Hepatocyte (in vitro differentiated cells): Measurements from ENCODE around the gene ORC1. TPM values are rescaled to one million over a fixed set of nuclear protein-coding genes. Genes with fewer than 3 reads are reported as not detected.
A peak's percentile ranks its signal among the peaks of the same experiment; 100 is the strongest.

Experiments
- DNase-seq: peaks from one replicate; pipeline ENCODE4 v3.0.0-alpha.2; 2016; ENCODE audit warnings: low spot score
- H2AFZ ChIP-seq: fragments of 200-600 bp; sonication (generic); 2 replicates; pipeline ENCODE4 v1.6.0; 2016; ENCODE audit warnings: antibody characterized with exemption, mild to moderate bottlenecking
- H3K27ac ChIP-seq: fragments of 200-600 bp; sonication (generic); 2 replicates; pipeline ENCODE4 v1.5.1; 2016; ENCODE audit warnings: mild to moderate bottlenecking
- H3K27me3 ChIP-seq: fragments of 200-600 bp; sonication (generic); 2 replicates; pipeline ENCODE4 v1.6.1; 2016
- H3K36me3 ChIP-seq: fragments of 200-600 bp; sonication (generic); replicated peaks from 2 replicates; pipeline ENCODE4 v1.5.1; 2016; ENCODE audit warnings: low read depth; ENCODE audit not compliant: insufficient read depth
- H3K4me1 ChIP-seq: fragments of 200-600 bp; sonication (generic); 2 replicates; pipeline ENCODE4 v1.5.1; 2016; ENCODE audit warnings: mild to moderate bottlenecking, moderate library complexity; ENCODE audit not compliant: insufficient read depth
- H3K4me2 ChIP-seq: fragments of 200-600 bp; sonication (generic); 2 replicates; pipeline ENCODE4 v1.6.0; 2016
- H3K4me3 ChIP-seq: fragments of 200-600 bp; sonication (generic); 2 replicates; pipeline ENCODE4 v1.5.1; 2016; ENCODE audit warnings: mild to moderate bottlenecking
- H3K79me2 ChIP-seq: fragments of 200-600 bp; sonication (generic); 2 replicates; pipeline ENCODE4 v1.6.0; 2017; ENCODE audit warnings: mild to moderate bottlenecking
- H3K9me2 ChIP-seq: fragments of 200-600 bp; sonication (generic); replicated peaks from 2 replicates; pipeline ENCODE4 v1.6.0; 2017; ENCODE audit warnings: mild to moderate bottlenecking; ENCODE audit not compliant: insufficient read depth
- H3K9me3 ChIP-seq: fragments of 200-600 bp; sonication (generic); 2 replicates; pipeline ENCODE4 v1.5.1; 2016; ENCODE audit warnings: low read depth, mild to moderate bottlenecking
- H4K20me1 ChIP-seq: fragments of 200-600 bp; sonication (generic); 2 replicates; pipeline ENCODE4 v1.6.0; 2016; ENCODE audit warnings: mild to moderate bottlenecking; ENCODE audit not compliant: insufficient read depth, poor library complexity, severe bottlenecking
- CTCF ChIP-seq: fragments of 200-600 bp; sonication (generic); IDR thresholded peaks from 2 replicates; pipeline ENCODE4 v1.5.1; 2016; ENCODE audit warnings: antibody characterized with exemption, mild to moderate bottlenecking; ENCODE audit not compliant: poor library complexity
- EZH2 ChIP-seq: fragments of 200-600 bp; sonication (generic); IDR thresholded peaks from 2 replicates; pipeline ENCODE4 v1.6.1; 2016; ENCODE audit warnings: antibody characterized with exemption, mild to moderate bottlenecking, borderline replicate concordance
- EZH2phosphoT487 ChIP-seq: fragments of 200-600 bp; sonication (generic); IDR thresholded peaks from one replicate; pipeline ENCODE4 v1.6.1; 2018; ENCODE audit warnings: antibody characterized with exemption, mild to moderate bottlenecking, low read depth, moderate library complexity; ENCODE audit not compliant: unreplicated experiment, severe bottlenecking
- WGBS: methylation state at CpG from one replicate; pipeline ENCODE4 v1.1.6; 2016; ENCODE audit warnings: low lambda C conversion rate; ENCODE audit errors: missing lambda C conversion rate; 5-methylcytosine and 5-hydroxymethylcytosine counted together
- polyA plus RNA-seq: library from polyadenylated mRNA; unstranded; fragments of >200 nt; fragmentation: Nextera tagmentation; extraction: Ambion mirVana; gene quantifications from 2 replicates; pipeline ENCODE4 v1.2.1, GENCODE V29; 2016
- total RNA-seq: library from RNA; depleted of rRNA; stranded (reverse); fragments of >200 nt; gene quantifications from 2 replicates; pipeline ENCODE4 v1.2.3, GENCODE V29; 2014

The ORC1 gene
- total and polyA plus RNA-seq, 2 experiments from 2014 or later = 1.3 to 2.6 TPM

GRCh38 chr1:52414942-52415341, 10.7 kb upstream of the ORC1 start:
- H3K27me3 ChIP-seq = no peaks in the 10 kb centered on the region
- no peaks in the 10 kb centered on the region for H3K9me3 ChIP-seq
- no peaks in the 10 kb centered on the region for H3K79me2 ChIP-seq
- H3K4me3 ChIP-seq = no peak overlapping the region
- no peaks in the 10 kb centered on the region for H3K9me2 ChIP-seq
- DNase-seq = no peak
- peaks cover 10% of the 10 kb centered on the region for H3K36me3 ChIP-seq
- H3K27ac ChIP-seq = no peak overlapping the region
- H3K4me1 ChIP-seq = no peaks in the 10 kb centered on the region
- no peaks in the 10 kb centered on the region for H4K20me1 ChIP-seq
- H2AFZ ChIP-seq = no peak overlapping the region
- H3K4me2 ChIP-seq = no peak overlapping the region
- TF ChIP-seq CTCF = no peak
- TF ChIP-seq EZH2phosphoT487 = no peak
- no peak for TF ChIP-seq EZH2

- Histone ChIP-seq H3K9me3 (no peaks in the 10 kb centered on the region), H3K4me2 (no peak overlapping the region), H3K4me1 (no peaks in the 10 kb centered on the region), H3K9me2 (no peaks in the 10 kb centered on the region), H4K20me1 (no peaks in the 10 kb centered on the region), H3K27me3 (no peaks in the 10 kb centered on the region), H3K4me3 (no peak overlapping the region), H3K27ac (no peak overlapping the region), H3K79me2 (no peaks in the 10 kb centered on the region), H2AFZ (no peak overlapping the region), H3K36me3 (peaks cover 10% of the 10 kb centered on the region)
- no peak for DNase-seq
- TF ChIP-seq EZH2 = no peak
- TF ChIP-seq EZH2phosphoT487 = no peak
- WGBS = 96% methylated on average over 10 of the region's 10 CpGs
These were observed 9.3 kb upstream of the ORC1 start for GRCh38 chr1:52413410-52413989.

GRCh38 chr1:52404975-52405338, 734 bp upstream of the ORC1 start:
- Histone ChIP-seq H3K9me3 (no peaks in the 10 kb centered on the region), H3K4me1 (peaks cover 6% of the 10 kb centered on the region), H3K4me2 (peak overlapping the region; percentile 81), H3K27ac (peak overlapping the region; percentile 98), H3K36me3 (no peaks in the 10 kb centered on the region), H3K27me3 (no peaks in the 10 kb centered on the region), H3K79me2 (peaks cover 29% of the 10 kb centered on the region), H2AFZ (peak overlapping the region; percentile 95), H3K9me2 (no peaks in the 10 kb centered on the region), H3K4me3 (peak overlapping the region; percentile 65), H4K20me1 (no peaks in the 10 kb centered on the region)
- no peak for DNase-seq
- TF ChIP-seq CTCF (no peak), EZH2 (no peak), EZH2phosphoT487 (no peak)
- 5% methylated on average over 8 of the region's 8 CpGs for WGBS

- no peaks in the 10 kb centered on the region for H4K20me1 ChIP-seq
- H3K9me2 ChIP-seq = no peaks in the 10 kb centered on the region
- H2AFZ ChIP-seq = peak overlapping the region; percentile 72
- peak; percentile 54 for DNase-seq
- no peaks in the 10 kb centered on the region for H3K9me3 ChIP-seq
- H3K27ac ChIP-seq = peak overlapping the region; percentile 5
- 3% methylated on average over 16 of the region's 16 CpGs for WGBS
- peak overlapping the region; percentile 89 for H3K4me2 ChIP-seq
- peaks cover 29% of the 10 kb centered on the region for H3K79me2 ChIP-seq
- no peaks in the 10 kb centered on the region for H3K36me3 ChIP-seq
- H3K4me1 ChIP-seq = peaks cover 6% of the 10 kb centered on the region
- TF ChIP-seq EZH2 (no peak), EZH2phosphoT487 (no peak), CTCF (no peak)
- H3K27me3 ChIP-seq = no peaks in the 10 kb centered on the region
- peak overlapping the region; percentile 62 for H3K4me3 ChIP-seq
These were observed 582 bp downstream of the ORC1 start for GRCh38 chr1:52403566-52404115.
